Mucosa of stomach (tissue), 1 donor: Measurements from ENCODE around the gene ZNF485.
"Not testable (repeated sequence)": the region's sequence is repeated elsewhere in the genome, so short reads cannot be mapped to it uniquely, and the experiment has no call there.

Experiments used
- H3K27me3 ChIP-seq: one replicate; pipeline ENCODE4 v1.7.0; 2013; ENCODE audit warnings: mild to moderate bottlenecking, low read length; ENCODE audit not compliant: control insufficient read depth, insufficient read depth
- H3K36me3 ChIP-seq: one replicate; pipeline ENCODE4 v1.7.0; 2013; ENCODE audit warnings: low read length; ENCODE audit not compliant: control insufficient read depth, insufficient read depth
- H3K4me1 ChIP-seq: one replicate; pipeline ENCODE4 v1.7.0; 2013; ENCODE audit warnings: mild to moderate bottlenecking, low read length; ENCODE audit not compliant: control insufficient read depth, insufficient read depth
- H3K4me3 ChIP-seq: one replicate; pipeline ENCODE4 v1.7.0; 2013; ENCODE audit warnings: low read length
- H3K9ac ChIP-seq: one replicate; pipeline ENCODE4 v1.7.0; 2013; ENCODE audit warnings: mild to moderate bottlenecking, low read length, moderate library complexity
- H3K9me3 ChIP-seq: one replicate; pipeline ENCODE4 v1.7.0; 2013; ENCODE audit warnings: mild to moderate bottlenecking, low read length, moderate library complexity; ENCODE audit not compliant: control insufficient read depth
- donor health status: Pancreatic carcinoma.

Gene ZNF485

GRCh38 chr10:43585981-43586729 lies 20.1 kb upstream of the ZNF485 start:
- H3K9me3 ChIP-seq, result no peaks in the 10 kb centered on the region

GRCh38 chr10:43586730-43587115 lies 19.5 kb upstream of the ZNF485 start:
- H3K9me3 ChIP-seq, H3K27me3 ChIP-seq, H3K9ac ChIP-seq, H3K4me3 ChIP-seq, H3K36me3 ChIP-seq: not testable (repeated sequence)
- peaks cover 16% of the 10 kb centered on the region for H3K4me1 ChIP-seq

More at GRCh38 chr10:43585981-43586729, 20.1 kb upstream of the ZNF485 start:
- Histone ChIP-seq H3K4me1 (peaks cover 16% of the 10 kb centered on the region), H3K9ac (no peak overlapping the region), H3K4me3 (no peak overlapping the region), H3K36me3 (no peaks in the 10 kb centered on the region), H3K27me3 (no peaks in the 10 kb centered on the region)

- H3K9ac ChIP-seq, result no peak overlapping the region
- peaks cover 18% of the 10 kb centered on the region for H3K4me1 ChIP-seq
- H3K36me3 ChIP-seq, result no peaks in the 10 kb centered on the region
- no peak overlapping the region for H3K4me3 ChIP-seq
- H3K9me3 ChIP-seq, result no peaks in the 10 kb centered on the region
- H3K27me3 ChIP-seq, result no peaks in the 10 kb centered on the region
These were observed 14.8 kb upstream of the ZNF485 start for GRCh38 chr10:43591303-43591904.

GRCh38 chr10:43594944-43595589 lies 11.2 kb upstream of the ZNF485 start:
- no peaks in the 10 kb centered on the region for H3K9me3 ChIP-seq
- no peaks in the 10 kb centered on the region for H3K27me3 ChIP-seq
- no peak overlapping the region for H3K4me3 ChIP-seq
- H3K36me3 ChIP-seq, result no peaks in the 10 kb centered on the region
- peaks cover 12% of the 10 kb centered on the region for H3K4me1 ChIP-seq
- peak overlapping the region; percentile 15 for H3K9ac ChIP-seq

- Histone ChIP-seq H3K9me3 (no peaks in the 10 kb centered on the region), H3K27me3 (no peaks in the 10 kb centered on the region), H3K36me3 (no peaks in the 10 kb centered on the region), H3K9ac (no peak overlapping the region), H3K4me3 (no peak overlapping the region), H3K4me1 (peaks cover 12% of the 10 kb centered on the region)
These were observed 10.4 kb upstream of the ZNF485 start for GRCh38 chr10:43595739-43596298.

GRCh38 chr10:43596546-43596945 lies 9.7 kb upstream of the ZNF485 start:
- Histone ChIP-seq H3K27me3 (no peaks in the 10 kb centered on the region), H3K36me3 (no peaks in the 10 kb centered on the region), H3K4me3 (no peak overlapping the region), H3K4me1 (peaks cover 12% of the 10 kb centered on the region), H3K9me3 (no peaks in the 10 kb centered on the region), H3K9ac (no peak overlapping the region)

- H3K27me3 ChIP-seq, result no peaks in the 10 kb centered on the region
- H3K9me3 ChIP-seq, result no peaks in the 10 kb centered on the region
- no peaks in the 10 kb centered on the region for H3K36me3 ChIP-seq
- no peak overlapping the region for H3K4me3 ChIP-seq
- H3K4me1 ChIP-seq, result peaks cover 12% of the 10 kb centered on the region
- H3K9ac ChIP-seq, result no peak overlapping the region
These were observed 7.8 kb upstream of the ZNF485 start for GRCh38 chr10:43598446-43598845.

- no peaks in the 10 kb centered on the region for H3K27me3 ChIP-seq
- no peak overlapping the region for H3K4me3 ChIP-seq
- H3K9ac ChIP-seq, result no peak overlapping the region
- H3K36me3 ChIP-seq, result no peaks in the 10 kb centered on the region
- H3K4me1 ChIP-seq, result peaks cover 12% of the 10 kb centered on the region
- no peaks in the 10 kb centered on the region for H3K9me3 ChIP-seq
These were observed 6.9 kb upstream of the ZNF485 start for GRCh38 chr10:43599333-43599732.

GRCh38 chr10:43601576-43601975 lies 4.7 kb upstream of the ZNF485 start:
- not testable (repeated sequence) for H3K27me3 ChIP-seq, H3K36me3 ChIP-seq, H3K9me3 ChIP-seq, H3K4me1 ChIP-seq, H3K4me3 ChIP-seq, H3K9ac ChIP-seq

- Histone ChIP-seq H3K9ac (no peak overlapping the region), H3K4me3 (no peak overlapping the region), H3K4me1 (no peaks in the 10 kb centered on the region), H3K9me3 (no peaks in the 10 kb centered on the region), H3K27me3 (no peaks in the 10 kb centered on the region), H3K36me3 (no peaks in the 10 kb centered on the region)
These were observed 352 bp upstream of the ZNF485 start for GRCh38 chr10:43605850-43606322.

GRCh38 chr10:43607199-43607573 lies 948 bp downstream of the ZNF485 start:
- Histone ChIP-seq H3K9me3 (no peaks in the 10 kb centered on the region), H3K4me1 (no peaks in the 10 kb centered on the region), H3K4me3 (peak overlapping the region; percentile 34), H3K9ac (peak overlapping the region; percentile 68), H3K27me3 (no peaks in the 10 kb centered on the region), H3K36me3 (no peaks in the 10 kb centered on the region)

GRCh38 chr10:43610636-43611035 lies 4.4 kb downstream of the ZNF485 start:
- Histone ChIP-seq H3K36me3 (no peaks in the 10 kb centered on the region), H3K9me3 (no peaks in the 10 kb centered on the region), H3K27me3 (no peaks in the 10 kb centered on the region), H3K4me3 (no peak overlapping the region), H3K4me1 (no peaks in the 10 kb centered on the region), H3K9ac (no peak overlapping the region)
